GM18870 (cell line): Measurements from ENCODE around the gene CHTOP.

Experiments
- ATAC-seq: cut with Tn5 transposase; IDR thresholded peaks from one replicate; pipeline ENCODE4 v1.9.1; 2021; ENCODE audit warnings: moderate library complexity; ENCODE audit not compliant: unreplicated experiment

CHTOP gene

DNA sequence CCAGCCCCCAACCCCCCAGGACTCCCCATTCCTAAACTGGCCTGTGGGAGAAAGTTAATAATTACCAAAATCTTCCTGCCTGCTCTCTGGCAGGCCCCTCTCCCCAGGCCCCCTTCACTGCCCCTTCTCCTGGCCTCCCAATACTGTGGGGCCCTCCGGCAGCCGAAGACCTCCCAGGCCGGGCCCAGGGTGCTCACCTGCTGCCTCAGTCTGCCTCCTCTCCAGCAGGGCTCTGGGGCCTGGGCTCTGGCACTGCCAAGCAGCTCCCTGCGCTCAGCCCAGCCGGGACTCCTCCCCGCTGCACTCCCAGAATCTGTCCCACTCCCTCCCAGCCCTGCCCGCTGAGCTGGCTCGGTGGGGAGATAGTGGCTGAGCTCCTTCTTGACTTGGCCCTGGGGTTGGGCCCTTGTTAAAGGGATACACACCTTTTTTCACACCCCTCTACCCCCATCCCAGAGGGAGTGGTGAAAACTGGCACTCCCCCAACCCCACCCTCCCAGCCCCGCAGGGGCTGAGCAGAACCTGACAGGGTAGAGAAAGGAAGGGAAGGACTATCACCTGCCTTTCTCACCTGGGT is 21.0 kb upstream of the CHTOP start, which contains the start of gene S100A16:
TSS of gene S100A16 (minus strand) at position 383 of the 577 bp plus-strand sequence. CDS start 4,986 bp downstream, outside the sequence.
- ATAC-seq = no peak

DNA sequence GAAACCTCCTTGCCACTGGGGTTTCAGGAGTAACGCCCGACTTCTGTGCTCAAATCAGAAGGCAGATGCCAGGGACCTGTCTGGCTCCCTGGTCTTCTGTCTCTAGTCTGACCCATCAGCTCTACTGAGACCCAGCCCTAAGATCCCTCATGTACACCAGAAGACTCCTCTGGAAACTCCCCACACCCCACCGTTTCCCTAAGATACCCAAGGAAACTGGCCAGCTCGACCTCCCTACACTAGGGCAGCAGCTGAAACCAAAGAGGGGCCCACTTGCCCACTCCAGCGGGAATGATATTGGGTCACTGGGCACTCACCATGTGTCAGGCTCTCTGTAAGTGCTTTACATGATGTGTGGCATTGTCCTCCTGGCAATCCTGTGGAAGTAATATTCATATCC is 20.5 kb upstream of the CHTOP start:
- ATAC-seq = no peak

DNA sequence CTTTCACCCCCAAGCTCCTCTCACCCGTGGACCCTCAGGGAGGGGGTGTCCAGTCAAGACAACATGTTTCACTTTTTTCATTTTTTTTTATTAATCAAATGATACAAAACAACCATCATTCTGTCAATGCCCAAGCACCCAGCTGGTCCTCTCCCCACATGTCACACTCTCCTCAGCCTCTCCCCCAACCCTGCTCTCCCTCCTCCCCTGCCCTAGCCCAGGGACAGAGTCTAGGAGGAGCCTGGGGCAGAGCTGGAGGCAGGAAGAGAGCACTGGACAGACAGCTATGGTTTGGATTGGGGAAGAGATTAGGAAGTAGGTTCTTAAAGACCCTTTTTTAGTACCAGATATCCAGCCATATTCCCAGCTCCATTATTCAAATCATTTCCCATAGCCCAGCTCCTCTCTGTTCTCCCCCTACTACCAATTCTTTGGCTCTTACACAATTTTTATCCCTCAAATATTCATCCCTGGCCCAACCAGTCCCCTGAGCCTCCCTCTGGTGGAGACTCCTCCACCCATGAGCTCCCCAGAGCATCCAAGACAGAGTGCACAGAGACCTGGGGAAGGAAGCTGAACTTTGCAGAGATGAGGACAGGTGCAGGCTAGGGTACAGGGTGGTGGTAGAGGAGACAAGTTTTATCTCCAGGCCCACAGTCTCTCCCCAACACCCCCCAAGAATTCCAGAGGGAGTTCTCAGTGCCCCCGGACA is 19.5 kb upstream of the CHTOP start:
- no peak for ATAC-seq

DNA sequence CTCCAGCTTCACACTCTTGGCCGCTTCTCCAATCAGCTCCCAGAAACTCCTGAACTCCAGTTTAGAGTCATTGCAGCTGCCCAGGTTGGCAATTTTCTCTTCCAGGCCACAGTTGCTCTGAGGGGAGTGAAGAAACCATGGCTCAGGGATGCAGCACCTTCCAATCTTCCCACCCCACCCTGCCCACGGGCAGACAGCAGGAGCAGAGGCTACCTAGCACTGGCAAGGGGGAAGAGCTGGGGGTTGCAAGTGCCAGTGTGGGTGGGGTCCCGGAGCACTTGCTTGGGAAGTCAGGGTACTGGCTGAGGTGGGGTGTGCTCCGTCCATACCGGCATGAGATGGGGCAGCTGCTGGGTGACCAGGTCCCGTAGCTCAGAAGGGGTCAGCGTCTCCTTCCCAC is 19.0 kb upstream of the CHTOP start:
- no peak for ATAC-seq

DNA sequence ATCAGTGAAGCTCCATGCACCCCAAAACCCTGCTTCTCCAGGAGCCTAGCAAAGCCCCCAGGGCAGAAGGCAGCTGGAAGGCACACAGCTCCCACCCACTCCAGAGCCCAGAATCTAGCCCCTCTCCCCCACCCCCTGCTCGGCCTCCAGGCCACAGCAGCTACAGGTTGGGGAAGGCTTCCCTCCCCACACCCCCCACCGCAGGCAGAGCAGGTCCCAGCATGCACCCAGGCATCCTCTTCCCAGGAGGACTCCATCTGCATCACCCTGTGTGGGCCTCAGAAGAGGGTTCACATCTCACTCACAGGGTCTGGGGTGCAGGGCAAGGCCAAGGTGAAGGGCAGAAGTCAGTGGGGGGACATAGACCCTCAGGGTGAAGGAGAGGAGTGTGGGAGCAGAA is 18.5 kb upstream of the CHTOP start:
- ATAC-seq = no peak

DNA sequence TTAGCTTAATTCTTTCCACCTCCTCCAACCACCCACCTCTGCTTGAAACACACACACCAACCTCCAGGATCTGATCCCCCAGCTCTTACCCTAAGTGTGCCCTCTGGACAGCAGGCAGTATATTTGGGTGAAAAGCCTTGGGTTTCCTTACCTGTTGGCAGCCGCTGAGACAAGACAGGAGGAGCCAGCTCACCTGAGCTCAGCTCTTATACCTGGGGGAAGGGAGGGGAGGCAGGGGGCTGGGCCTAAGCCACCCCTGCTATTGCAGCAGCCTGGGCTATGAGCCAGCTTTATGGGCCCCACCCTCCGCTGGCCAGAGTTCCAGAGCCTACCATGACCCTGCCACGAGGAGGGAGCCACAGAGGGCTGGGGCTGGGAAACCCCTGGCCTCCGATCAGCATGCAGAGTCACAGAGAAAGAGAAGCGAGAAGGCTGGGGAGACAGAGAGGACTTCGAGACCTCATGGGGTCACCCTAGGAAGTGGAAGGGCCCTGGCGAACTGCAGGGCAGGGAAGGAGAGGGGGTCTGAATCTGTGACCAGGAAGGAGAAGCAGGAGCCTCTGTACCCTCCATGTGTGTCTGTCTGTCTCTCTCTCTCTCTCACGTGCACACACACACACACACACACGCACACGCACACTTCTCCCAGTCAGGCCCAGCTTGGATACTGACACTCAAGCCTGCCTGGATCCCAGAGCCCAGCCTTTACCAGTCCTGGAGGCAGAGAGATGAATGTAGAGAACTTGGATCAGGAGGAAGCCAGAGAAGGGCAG is 17.5 kb upstream of the CHTOP start, which contains the start of gene S100A14:
TSS of gene S100A14 (minus strand) at position 182 of the 773 bp plus-strand sequence. CDS start 467 bp downstream, outside the sequence.
- no peak for ATAC-seq

GRCh38 chr1:153616917-153617311 is 17.0 kb upstream of the CHTOP start:
- ATAC-seq = no peak

DNA sequence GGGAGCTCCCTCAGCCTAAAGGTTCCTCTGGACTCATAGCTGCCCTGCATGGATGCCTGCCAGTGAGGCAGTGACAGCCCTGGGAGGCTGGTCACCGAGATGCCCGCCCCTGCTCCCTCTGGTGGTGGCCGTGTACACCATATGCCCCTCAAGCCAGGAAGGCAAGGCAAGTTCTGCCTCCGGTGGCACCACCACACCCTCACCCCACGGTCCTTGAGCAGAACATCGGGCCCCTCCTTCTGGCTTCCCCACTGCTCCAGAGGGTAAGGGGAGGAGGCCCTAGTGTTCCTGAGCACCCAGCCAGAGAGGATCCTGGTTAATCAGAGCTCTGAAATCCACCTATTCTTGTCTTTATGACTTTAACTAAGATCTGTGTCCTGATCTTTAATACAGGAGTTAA is 16.2 kb upstream of the CHTOP start:
- ATAC-seq = no peak

- ATAC-seq = no peak
These were observed 14.7 kb upstream of the CHTOP start for GRCh38 chr1:153619171-153619570.

- no peak for ATAC-seq
These were observed 10.8 kb upstream of the CHTOP start for GRCh38 chr1:153623101-153623500.

- ATAC-seq = no peak
These were observed 8.8 kb upstream of the CHTOP start for GRCh38 chr1:153624965-153625611.

GRCh38 chr1:153626477-153626903 is 7.4 kb upstream of the CHTOP start:
- no peak for ATAC-seq

DNA sequence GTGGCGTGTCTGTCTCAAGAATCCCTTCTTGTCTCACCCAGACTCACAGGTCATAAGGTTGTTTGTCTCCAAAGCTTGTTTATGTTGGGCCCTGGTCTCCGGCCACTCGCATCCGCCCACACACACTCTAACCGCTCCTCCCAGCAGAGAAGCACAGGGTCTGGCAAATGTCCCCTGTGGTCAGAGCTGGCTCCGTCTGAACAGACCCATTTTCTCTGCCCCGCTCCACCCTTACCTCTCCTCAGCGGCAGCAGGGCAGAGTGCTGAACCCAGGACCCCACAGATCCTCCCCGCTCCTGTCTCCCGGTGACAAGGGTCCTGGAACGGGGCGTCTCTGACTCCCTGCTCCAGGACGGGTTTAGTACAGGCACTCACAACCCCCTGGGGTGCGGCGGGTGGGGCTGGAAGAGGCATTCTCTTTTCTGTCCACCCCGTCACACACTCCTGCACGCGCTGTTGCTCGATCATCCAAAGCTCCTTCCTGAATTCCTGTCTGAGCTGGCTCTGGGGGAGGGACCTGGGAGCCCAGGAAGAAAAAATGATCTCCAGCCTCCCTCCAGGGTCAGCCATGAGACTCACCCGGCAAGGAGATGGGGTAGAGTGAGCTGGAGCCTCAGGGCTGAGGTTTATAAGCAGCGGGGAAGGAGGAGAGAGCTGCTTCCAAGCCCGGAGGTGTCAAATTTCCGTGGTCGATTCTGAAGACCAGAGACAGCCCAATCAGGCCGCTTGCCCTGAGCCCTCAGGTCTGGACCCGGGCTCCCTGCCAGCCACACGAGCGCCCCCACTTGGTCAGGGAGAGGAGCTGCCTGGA is 6.8 kb upstream of the CHTOP start, which contains the start of gene S100A13:
TSS of gene S100A13 (minus strand) at position 602 of the 811 bp plus-strand sequence. CDS start 1,033 bp downstream, outside the sequence.
- ATAC-seq = no peak

GRCh38 chr1:153627715-153628626 is 5.9 kb upstream of the CHTOP start, which contains the start of gene S100A1:
S100A1 (plus strand) TSS chr1:153628434; CDS start chr1:153630522, 2,088 bp downstream.
- ATAC-seq = no peak

GRCh38 chr1:153628638-153629342 is 5.1 kb upstream of the CHTOP start:
- ATAC-seq = no peak

DNA sequence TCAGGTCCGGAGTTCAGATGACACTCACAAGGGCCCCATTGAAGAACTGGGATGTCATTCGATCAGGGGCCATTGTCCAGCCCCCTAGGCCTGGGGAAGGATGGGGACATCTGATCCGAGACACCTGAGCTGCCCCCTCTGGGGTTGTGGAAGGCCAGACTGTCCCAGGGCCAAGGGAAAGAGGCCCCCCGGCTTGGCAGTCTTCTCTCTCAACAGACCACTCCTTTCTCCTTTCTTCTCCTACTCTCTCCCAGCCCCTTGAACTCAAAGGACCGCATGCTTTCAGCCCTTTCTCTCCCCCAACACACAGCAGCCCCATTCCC is 4.6 kb upstream of the CHTOP start:
- ATAC-seq = no peak

DNA sequence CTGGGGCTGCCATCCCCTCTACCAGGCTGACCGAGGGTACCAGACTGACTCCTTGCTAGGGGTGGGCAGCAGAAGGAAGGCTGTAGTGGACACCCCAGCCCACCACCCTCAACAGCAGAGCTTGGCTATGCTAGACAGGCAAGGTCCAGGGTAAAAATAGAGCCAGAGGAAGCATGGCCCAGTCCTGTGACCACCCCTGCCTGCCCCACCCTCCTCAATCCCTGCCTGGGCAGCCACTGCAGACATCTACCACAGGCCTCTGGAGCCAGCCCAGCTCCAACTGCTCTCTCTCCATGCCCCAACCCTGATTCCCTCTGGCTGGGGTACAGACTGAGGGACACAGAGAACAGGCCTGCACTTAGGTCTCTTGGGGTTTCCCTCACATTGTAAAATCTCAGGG is 3.9 kb upstream of the CHTOP start:
- no peak for ATAC-seq

- ATAC-seq = no peak
These were observed 3.5 kb upstream of the CHTOP start for GRCh38 chr1:153630384-153630783.
